ENCODE results near the gene PSMD11.

Gene PSMD11

GRCh38 chr17:32491371-32492263 lies 47.3 kb downstream of the PSMD11 start:
- DNase-seq, result peak; percentile 50

GRCh38 chr17:32492264-32492589 lies 47.9 kb downstream of the PSMD11 start:
- no peak for DNase-seq

- DNase-seq, result no peak
These were observed 48.5 kb downstream of the PSMD11 start for GRCh38 chr17:32492648-32493289.

GRCh38 chr17:32493571-32493970 lies 49.3 kb downstream of the PSMD11 start:
- DNase-seq, result no peak

- no peak for DNase-seq
These were observed 49.7 kb downstream of the PSMD11 start for GRCh38 chr17:32493976-32494513.

GRCh38 chr17:32494621-32495358 lies 50.5 kb downstream of the PSMD11 start:
- DNase-seq, result no peak

GRCh38 chr17:32495359-32496231 lies 51.3 kb downstream of the PSMD11 start:
- DNase-seq, result no peak

- DNase-seq, result no peak
These were observed 52.2 kb downstream of the PSMD11 start for GRCh38 chr17:32496395-32497073.

GRCh38 chr17:32497431-32498205 lies 53.3 kb downstream of the PSMD11 start:
- no peak for DNase-seq

GRCh38 chr17:32498391-32498790 lies 54.1 kb downstream of the PSMD11 start:
- no peak for DNase-seq

GRCh38 chr17:32502013-32502412 lies 57.7 kb downstream of the PSMD11 start:
- no peak for DNase-seq

GRCh38 chr17:32502710-32503109 lies 58.4 kb downstream of the PSMD11 start:
- DNase-seq, result no peak

GRCh38 chr17:32503251-32504165 lies 59.2 kb downstream of the PSMD11 start:
- peak; percentile 66 for DNase-seq

- DNase-seq, result peak; percentile 54
These were observed 60.1 kb downstream of the PSMD11 start for GRCh38 chr17:32504166-32504990.

GRCh38 chr17:32508926-32509325 lies 64.6 kb downstream of the PSMD11 start:
- no peak for DNase-seq

- DNase-seq, result no peak
These were observed 66.2 kb downstream of the PSMD11 start for GRCh38 chr17:32510466-32510865.

- DNase-seq, result no peak
These were observed 68.0 kb downstream of the PSMD11 start for GRCh38 chr17:32512328-32512727.

GRCh38 chr17:32513579-32513978 lies 69.3 kb downstream of the PSMD11 start:
- DNase-seq, result no peak

- no peak for DNase-seq
These were observed 70.3 kb downstream of the PSMD11 start for GRCh38 chr17:32514606-32515005.
